Measurements from ENCODE around the gene SNX25.

Gene SNX25

GRCh38 chr4:185346975-185347601 lies 137.7 kb downstream of the SNX25 start:
- no peak for TF ChIP-seq CTCF (IDR thresholded peaks at IDR 0.05; ENCODE audit: insufficient read depth, low read depth, low read length, missing control alignments)
- no peak overlapping the region for H3K4me3 ChIP-seq (ENCODE audit: low read depth, low read length)
- DNase-seq (ENCODE audit: low read depth): no peak

GRCh38 chr4:185351691-185352090 lies 142.3 kb downstream of the SNX25 start:
- DNase-seq (ENCODE audit: low read depth): no peak
- no peak overlapping the region for H3K4me3 ChIP-seq (ENCODE audit: low read depth, low read length)
- TF ChIP-seq CTCF (IDR thresholded peaks at IDR 0.05; ENCODE audit: insufficient read depth, low read depth, low read length, missing control alignments): no peak

- TF ChIP-seq CTCF (IDR thresholded peaks at IDR 0.05; ENCODE audit: insufficient read depth, low read depth, low read length, missing control alignments): no peak
- no peak for DNase-seq (ENCODE audit: low read depth)
- H3K4me3 ChIP-seq (ENCODE audit: low read depth, low read length): no peak overlapping the region
Measured at GRCh38 chr4:185352202-185352601, 142.8 kb downstream of the SNX25 start.

GRCh38 chr4:185352741-185353140 lies 143.3 kb downstream of the SNX25 start:
- DNase-seq (ENCODE audit: low read depth): no peak
- no peak for TF ChIP-seq CTCF (IDR thresholded peaks at IDR 0.05; ENCODE audit: insufficient read depth, low read depth, low read length, missing control alignments)
- no peak overlapping the region for H3K4me3 ChIP-seq (ENCODE audit: low read depth, low read length)

GRCh38 chr4:185357211-185357610 lies 147.8 kb downstream of the SNX25 start:
- no peak overlapping the region for H3K4me3 ChIP-seq (ENCODE audit: low read depth, low read length)
- no peak for TF ChIP-seq CTCF (IDR thresholded peaks at IDR 0.05; ENCODE audit: insufficient read depth, low read depth, low read length, missing control alignments)
- DNase-seq (ENCODE audit: low read depth): no peak

- H3K4me3 ChIP-seq (ENCODE audit: low read depth, low read length): no peak overlapping the region
- DNase-seq (ENCODE audit: low read depth): no peak
- no peak for TF ChIP-seq CTCF (IDR thresholded peaks at IDR 0.05; ENCODE audit: insufficient read depth, low read depth, low read length, missing control alignments)
Measured at GRCh38 chr4:185357733-185358440, 148.5 kb downstream of the SNX25 start.

Data from GM12865 (cell line).